GM12878 (cell line): ENCODE measurements around the gene PIAS1. TPM values are rescaled to one million over a fixed set of nuclear protein-coding genes. Genes with fewer than 3 reads are reported as not detected.

Experiments
- ATAC-seq: fragments of 200-7000 bp; cut with Tn5 transposase; 3 replicates; pipeline ENCODE4 v1.9.1; 2020; ENCODE audit warnings: mild to moderate bottlenecking, moderate library complexity
- BruUV-seq: library from RNA; stranded (reverse); fragments of 400-500 nt; replicated peaks from 2 replicates; lab custom pipeline; 2021; lab: Mats Ljungman, UMichigan
- CTCF ChIA-PET: fragments of 300-600 bp; sonication (Branson Sonifier 250); formaldehyde crosslinking; extraction: SDS; loops from one replicate; lab custom pipeline; 2021; ENCODE audit warnings: inconsistent platforms; lab: Yijun Ruan, JAX
- POLR2A ChIA-PET: fragments of 350-600 bp; formaldehyde crosslinking; extraction: SDS; loops from one replicate; lab custom pipeline; 2021; ENCODE audit warnings: inconsistent platforms; lab: Charles Lee
- RAD21 ChIA-PET: fragments of 300-600 bp; sonication (Branson Sonifier 250); formaldehyde crosslinking; loops from one replicate; lab custom pipeline; 2023; ENCODE audit warnings: antibody characterized with exemption; ENCODE audit not compliant: unreplicated experiment; lab: Charles Lee
- SMC1A ChIA-PET: fragments of 300-600 bp; sonication (Branson Sonifier 250); formaldehyde crosslinking; loops from one replicate; lab custom pipeline; 2023; ENCODE audit not compliant: unreplicated experiment, uncharacterized antibody; lab: Charles Lee
- DNase-seq: peaks from one replicate; pipeline ENCODE4 v3.0.0-alpha.2; 2011; ENCODE audit warnings: low read depth, low spot score
- FAIRE-seq: peaks from 3 replicates; lab custom pipeline; 2011; peaks lifted over from hg19 to GRCh38; lab: Jason Lieb, UNC
- H2AFZ ChIP-seq: 2 replicates; pipeline ENCODE4 v1.6.0; 2011; ENCODE audit warnings: low read depth, low read length, control low read depth; ENCODE audit not compliant: control insufficient read depth
- H3K27ac ChIP-seq: 2 replicates; pipeline ENCODE4 v1.5.1; 2011; ENCODE audit warnings: control low read depth; ENCODE audit not compliant: control insufficient read depth, insufficient read depth
- H3K27me3 ChIP-seq, 2 experiments: replicated peaks in 1 of 2; 2 replicates each; pipeline versions ENCODE4 v1.6.0 to v1.6.1; 2011; ENCODE audit warnings: low read length in 1 of 2; ENCODE audit not compliant: control insufficient read depth in 2 of 2, insufficient read depth in 2 of 2
- H3K36me3 ChIP-seq, 2 experiments: 2 replicates each; pipeline ENCODE4 v1.5.1; 2011; ENCODE audit warnings: low read length in 1 of 2; ENCODE audit not compliant: control insufficient read depth in 2 of 2, insufficient read depth in 2 of 2
- H3K4me1 ChIP-seq: 2 replicates; pipeline ENCODE4 v1.6.1; 2011; ENCODE audit warnings: mild to moderate bottlenecking, low read length, moderate library complexity, mixed read lengths; ENCODE audit not compliant: control insufficient read depth, insufficient read depth
- H3K4me2 ChIP-seq: 2 replicates; pipeline ENCODE4 v1.6.0; 2011; ENCODE audit warnings: control low read depth; ENCODE audit not compliant: control insufficient read depth, insufficient read depth
- H3K4me3 ChIP-seq: fragments of 200-600 bp; sonication (generic); 2 replicates; pipeline ENCODE4 v1.5.1; 2016
- H3K79me2 ChIP-seq: 2 replicates; pipeline ENCODE4 v1.6.0; 2011; ENCODE audit warnings: low read length; ENCODE audit not compliant: control insufficient read depth, insufficient read depth
- H3K9ac ChIP-seq: 2 replicates; pipeline ENCODE4 v1.8.0; 2011; ENCODE audit warnings: low read length, control low read depth, mixed read lengths; ENCODE audit not compliant: control insufficient read depth, insufficient read depth
- H3K9me3 ChIP-seq: replicated peaks from 3 replicates; pipeline ENCODE4 v1.5.1; 2011; ENCODE audit warnings: mild to moderate bottlenecking, low read length; ENCODE audit not compliant: control insufficient read depth, insufficient read depth
- H4K20me1 ChIP-seq: 2 replicates; pipeline ENCODE4 v1.6.0; 2011; ENCODE audit not compliant: control insufficient read depth, insufficient read depth
- EED ChIP-seq: sonication (generic); IDR thresholded peaks from 2 replicates; pipeline ENCODE4 v1.6.1; 2016; ENCODE audit warnings: antibody characterized with exemption, low read depth
- EGR1 ChIP-seq, 2 experiments: IDR thresholded peaks; 1 replicate in 1 of 2; 2 replicates in 1 of 2; pipeline ENCODE4 v1.6.1; 2011 to 2012; ENCODE audit warnings: low read depth in 2 of 2, low read length in 2 of 2, borderline replicate concordance in 1 of 2, mild to moderate bottlenecking in 1 of 2, moderate library complexity in 1 of 2
- ESRRA ChIP-seq: IDR thresholded peaks from 2 replicates; pipeline ENCODE4 v1.6.1; 2012; ENCODE audit warnings: mild to moderate bottlenecking, low read length, improper control_type of control experiment
- EZH2 ChIP-seq: IDR thresholded peaks from 2 replicates; pipeline ENCODE4 v1.6.1; 2012; ENCODE audit warnings: low read depth, mild to moderate bottlenecking, control low read depth, inconsistent platforms, low read length, borderline replicate concordance; ENCODE audit not compliant: control insufficient read depth
- HDAC6 ChIP-seq: fragments of 200-600 bp; sonication (generic); IDR thresholded peaks from one replicate; pipeline ENCODE4 v1.8.0; 2017; ENCODE audit warnings: antibody characterized with exemption; ENCODE audit not compliant: unreplicated experiment
- PKNOX1 ChIP-seq: fragments of 450-650 bp; IDR thresholded peaks from 2 replicates; pipeline ENCODE4 v1.6.1; 2016; ENCODE audit warnings: mild to moderate bottlenecking
- POLR2A ChIP-seq: IDR thresholded peaks from 2 replicates; pipeline ENCODE4 v1.6.1; 2011; ENCODE audit warnings: low read depth, mild to moderate bottlenecking, low read length
- RCOR1 ChIP-seq: conservative IDR thresholded peaks from 2 replicates; pipeline ENCODE4 v1.6.1; 2012; ENCODE audit warnings: low read depth, low read length, improper control_type of control experiment
- SUZ12 ChIP-seq: fragments of 200-600 bp; sonication (generic); IDR thresholded peaks from one replicate; pipeline ENCODE4 v1.6.1; 2018; ENCODE audit warnings: antibody characterized with exemption, mild to moderate bottlenecking; ENCODE audit not compliant: unreplicated experiment
- ZBTB11 ChIP-seq: fragments of 450-650 bp; formaldehyde crosslinking; IDR thresholded peaks from 2 replicates; pipeline ENCODE4 v1.5.0; 2022; ENCODE audit warnings: mild to moderate bottlenecking, missing genetic modification characterization
- WGBS: methylation state at CpG from one replicate; pipeline ENCODE4 v1.1.6; 2016; ENCODE audit warnings: low lambda C conversion rate; ENCODE audit not compliant: insufficient replicate concordance, insufficient coverage; ENCODE audit errors: missing lambda C conversion rate; 5-methylcytosine and 5-hydroxymethylcytosine counted together
- in situ Hi-C: fragments of 300-500 bp; cut with MboI; formaldehyde crosslinking; loops from 9 replicates; pipeline ENCODE4 v1.14.3; 2018; ENCODE audit warnings: mixed read lengths
- intact Hi-C: fragments of 100-400 bp; cut with micrococcal nuclease; formaldehyde crosslinking; loops from one replicate; pipeline ENCODE4 v1.14.2; 2022; ENCODE audit not compliant: unreplicated experiment
- polyA plus RNA-seq, 11 experiments: library from polyadenylated mRNA; depleted of rRNA in 4 of 11; unstranded in 6 of 11; stranded (reverse) in 5 of 11; fragments of >200 nt; fragmentation: Nextera tagmentation in 4 of 11; fragmentation: Illumina TruSeq in 1 of 11; extraction: Ambion mirVana in 4 of 11; extraction: Trizol in 1 of 11; gene quantifications; 1 replicate in 1 of 11; 2 replicates in 10 of 11; pipeline versions ENCODE4 v1.2.1 to v1.2.3, GENCODE V29; 2011 to 2016; ENCODE audit warnings: inconsistent platforms in 2 of 11, missing spikeins in 2 of 11, low read depth in 1 of 11
- total RNA-seq, 4 experiments: library from RNA; depleted of rRNA in 3 of 4; stranded (reverse); fragments of >200 nt in 3 of 4; fragmentation: Illumina TruSeq in 1 of 4; extraction: Trizol in 1 of 4; gene quantifications; 2 replicates each; pipeline versions ENCODE4 v1.2.1 to v1.2.3, GENCODE V29; 2013 to 2021

PIAS1 gene
- total and polyA plus RNA-seq, 10 of the 15 experiments (the other 5 are each of a cell fraction or from before 2014, with no cell fraction given): 20.2 to 96.3 (median 37.0) TPM

- FAIRE-seq (no peak), ATAC-seq (no peak), DNase-seq (no peak)
- CTCF ChIA-PET: no interaction called here
- H3K36me3 ChIP-seq: no peaks in the 10 kb centered on the region
- no peaks in the 10 kb centered on the region for H3K27me3 ChIP-seq
- H3K27ac ChIP-seq: no peak overlapping the region
- no peaks in the 10 kb centered on the region for H3K79me2 ChIP-seq
- peaks cover 2% of the 10 kb centered on the region for H3K4me1 ChIP-seq
- SMC1A ChIA-PET: interaction anchor here (1.7 kb wide), 1 partner anchor 83 kb away, joined by 4 read pairs; no protein-coding TSS in a partner anchor
- no peak overlapping the region for H2AFZ ChIP-seq
- no peaks in the 10 kb centered on the region; the same call in 2 of the 3 replicates for H3K9me3 ChIP-seq
- TF ChIP-seq EZH2: no peak
- TF ChIP-seq SUZ12: no peak
- no peak for TF ChIP-seq ZBTB11 (CRISPR knock-in tag)
- no peak for TF ChIP-seq PKNOX1
- TF ChIP-seq RCOR1: no peak
- TF ChIP-seq POLR2A: no peak
- TF ChIP-seq HDAC6: no peak
- TF ChIP-seq EED: no peak
- no peak for TF ChIP-seq ESRRA
- no peak for TF ChIP-seq EGR1 (IDR thresholded peaks at IDR 0.05; ENCODE audit: borderline replicate concordance in 1 of 2, low read depth in 2 of 2, low read length in 2 of 2)
- no peak overlapping the region for H3K4me3 ChIP-seq
- in situ Hi-C loops: no loop called here
- H3K9ac ChIP-seq: no peak overlapping the region
- H4K20me1 ChIP-seq: no peaks in the 10 kb centered on the region
- intact Hi-C loops: no loop called here
- BruUV-seq: no TSS peak
- WGBS: 62% methylated on average over 3 of the region's 3 CpGs
- POLR2A ChIA-PET: interaction anchor here (0.5 kb wide), 1 partner anchor 12 kb away, joined by 3 read pairs; no protein-coding TSS in a partner anchor
- RAD21 ChIA-PET: no interaction called here
- H3K4me2 ChIP-seq: no peak overlapping the region
Measured at GRCh38 chr15:68020685-68021084, 33.4 kb upstream of the PIAS1 start.
